Endothelial cell of umbilical vein (primary cell): Measurements from ENCODE around the gene GPATCH2. TPM values are rescaled to one million over a fixed set of nuclear protein-coding genes. Genes with fewer than 3 reads are reported as not detected.

Source experiments
- BruUV-seq: library from RNA; stranded (reverse); fragments of 400-500 nt; replicated peaks from 2 replicates; lab custom pipeline; 2021; lab: Mats Ljungman, UMichigan
- CTCF ChIA-PET: fragments of 300-600, 350-600 bp; sonication (Branson Sonifier 250); formaldehyde crosslinking; loops from one replicate; lab custom pipeline; 2021; ENCODE audit warnings: antibody characterized with exemption, inconsistent platforms; lab: Charles Lee
- POLR2A ChIA-PET: fragments of 300-600, 350-600 bp; sonication (Branson Sonifier 250); formaldehyde crosslinking; loops from one replicate; lab custom pipeline; 2021; ENCODE audit warnings: antibody characterized with exemption, inconsistent platforms; lab: Charles Lee
- DNase-seq: peaks from one replicate; pipeline ENCODE4 v3.0.0-alpha.2; 2011; ENCODE audit warnings: low read depth, low spot score
- FAIRE-seq: peaks from 2 replicates; lab custom pipeline; 2011; peaks lifted over from hg19 to GRCh38; lab: Jason Lieb, UNC
- H2AFZ ChIP-seq: 2 replicates; pipeline ENCODE4 v1.6.0; 2012; ENCODE audit warnings: low read depth, low read length, control low read depth, inconsistent platforms
- H3K27ac ChIP-seq: 2 replicates; pipeline ENCODE4 v1.5.1; 2011; ENCODE audit warnings: low read depth, mild to moderate bottlenecking, control low read depth, low read length, moderate library complexity; ENCODE audit not compliant: insufficient read depth
- H3K27me3 ChIP-seq, 2 experiments: 2 replicates each; pipeline versions ENCODE4 v1.6.0 to v1.6.1; 2011; ENCODE audit warnings: low read length in 2 of 2, mixed read lengths in 1 of 2; ENCODE audit not compliant: control insufficient read depth in 2 of 2, insufficient read depth in 2 of 2
- H3K36me3 ChIP-seq, 2 experiments: 2 replicates in 1 of 2; 3 replicates in 1 of 2; pipeline ENCODE4 v1.5.1; 2011; ENCODE audit warnings: low read length in 2 of 2, mild to moderate bottlenecking in 1 of 2, moderate library complexity in 1 of 2; ENCODE audit not compliant: control insufficient read depth in 2 of 2, insufficient read depth in 2 of 2; ENCODE audit errors: extremely low read depth in 1 of 2
- H3K4me1 ChIP-seq: 3 replicates; pipeline ENCODE4 v1.5.1; 2011; ENCODE audit warnings: mild to moderate bottlenecking, low read length; ENCODE audit not compliant: control insufficient read depth, insufficient read depth; ENCODE audit errors: extremely low read depth
- H3K4me2 ChIP-seq: 2 replicates; pipeline ENCODE4 v1.6.1; 2011; ENCODE audit warnings: low read length, control low read depth, mixed read lengths; ENCODE audit not compliant: insufficient read depth
- H3K4me3 ChIP-seq, 3 experiments: fragments of 200-600 bp in 1 of 3; sonication (generic), shearing (Covaris generic) in 1 of 3; replicated peaks in 1 of 3; 2 replicates each; pipeline ENCODE4 v1.5.1; 2011 to 2016; ENCODE audit warnings: control low read depth in 3 of 3, low read length in 3 of 3, mild to moderate bottlenecking in 2 of 3, inconsistent platforms in 1 of 3, low read depth in 1 of 3, moderate library complexity in 1 of 3; ENCODE audit not compliant: insufficient read depth in 1 of 3
- H3K79me2 ChIP-seq: 2 replicates; pipeline ENCODE4 v1.6.0; 2012; ENCODE audit warnings: low read length, inconsistent platforms; ENCODE audit not compliant: control insufficient read depth, insufficient read depth
- H3K9ac ChIP-seq: replicated peaks from 2 replicates; pipeline ENCODE3; 2011; ENCODE audit warnings: low read length, control low read depth; ENCODE audit not compliant: insufficient read depth; ENCODE audit errors: extremely low read depth
- H3K9me1 ChIP-seq: replicated peaks from 3 replicates; pipeline ENCODE4 v1.6.0; 2011; ENCODE audit warnings: mild to moderate bottlenecking, low read length; ENCODE audit not compliant: control insufficient read depth, insufficient read depth; ENCODE audit errors: extremely low read depth
- H3K9me3 ChIP-seq: replicated peaks from 2 replicates; pipeline ENCODE4 v1.5.1; 2012; ENCODE audit warnings: low read length, inconsistent platforms; ENCODE audit not compliant: control insufficient read depth, insufficient read depth
- H4K20me1 ChIP-seq: replicated peaks from 2 replicates; pipeline ENCODE3; 2011; ENCODE audit warnings: mild to moderate bottlenecking, low read length; ENCODE audit not compliant: control insufficient read depth, insufficient read depth; ENCODE audit errors: extremely low read depth
- EZH2 ChIP-seq: IDR thresholded peaks from 2 replicates; pipeline ENCODE4 v1.6.1; 2012; ENCODE audit warnings: borderline replicate concordance, low read depth, mild to moderate bottlenecking, moderate library complexity, low read length, inconsistent platforms; ENCODE audit not compliant: severe bottlenecking
- FOS ChIP-seq: IDR thresholded peaks from 2 replicates; pipeline ENCODE4 v1.6.1; 2011; ENCODE audit warnings: mild to moderate bottlenecking, low read length, moderate library complexity, borderline replicate concordance; ENCODE audit not compliant: insufficient read depth
- GATA2 ChIP-seq: IDR thresholded peaks from 2 replicates; pipeline ENCODE4 v1.7.0; 2011; ENCODE audit warnings: low read depth, mild to moderate bottlenecking, moderate library complexity, mixed read lengths, low read length; ENCODE audit not compliant: insufficient read length, insufficient read depth
- JUN ChIP-seq: IDR thresholded peaks from 2 replicates; pipeline ENCODE4 v1.6.1; 2011; ENCODE audit warnings: borderline replicate concordance, low read depth; ENCODE audit not compliant: insufficient read length, insufficient read depth
- MAX ChIP-seq: IDR thresholded peaks from 2 replicates; pipeline ENCODE4 v1.6.1; 2011; ENCODE audit not compliant: insufficient read depth, insufficient read length
- MYC ChIP-seq: IDR thresholded peaks from one replicate; pipeline ENCODE4 v1.6.1; 2011; ENCODE audit warnings: mild to moderate bottlenecking, low read depth, low read length
- POLR2A ChIP-seq: IDR thresholded peaks from 2 replicates; pipeline ENCODE4 v1.6.1; 2012; ENCODE audit warnings: low read depth, mild to moderate bottlenecking, control low read depth, low read length
- POLR2AphosphoS5 ChIP-seq: IDR thresholded peaks from 2 replicates; pipeline ENCODE4 v1.6.1; 2012; ENCODE audit warnings: low read depth, mild to moderate bottlenecking, control low read depth, low read length, moderate library complexity; ENCODE audit not compliant: insufficient read depth
- dilution Hi-C: fragments of 300-500 bp; cut with MboI; formaldehyde crosslinking; loops from one replicate; pipeline ENCODE4 v1.15.0; 2019; ENCODE audit warnings: low sequenced_read_pairs; ENCODE audit not compliant: extremely low pct_ligation_motif_present
- intact Hi-C: fragments of 100-400 bp; cut with micrococcal nuclease; formaldehyde crosslinking; loops from one replicate; pipeline ENCODE4 v1.10.0; 2022
- polyA plus RNA-seq, 4 experiments: library from polyadenylated mRNA; depleted of rRNA in 3 of 4; stranded (reverse) in 3 of 4; unstranded in 1 of 4; fragments of >200 nt; gene quantifications; 2 replicates each; pipeline versions ENCODE4 v1.2.1 to v1.2.3, GENCODE V29; 2011 to 2012; ENCODE audit warnings: missing spikeins in 1 of 4
- total RNA-seq: library from RNA; stranded (reverse); gene quantifications from 2 replicates; pipeline ENCODE4 v1.2.3, GENCODE V29; 2021
- TF ChIP-seq, protein P1 (sequence below), 2 donors: IDR thresholded peaks; 1 replicate in 1 of 2; 2 replicates in 1 of 2; pipeline ENCODE4 v1.5.1; 2011; ENCODE audit warnings: low read length in 2 of 2, mild to moderate bottlenecking in 2 of 2, moderate library complexity in 2 of 2, control low read depth in 1 of 2, inconsistent platforms in 1 of 2, low read depth in 1 of 2; ENCODE audit not compliant: insufficient read depth in 1 of 2; ENCODE audit errors: extremely low read depth in 1 of 2

GPATCH2 gene
- total and polyA plus RNA-seq, 2 donors (not counting 3 experiments of a cell fraction or from before 2014, with no cell fraction given), result 3.3 to 15.6 TPM

- POLR2A ChIA-PET, result no interaction called here
- no peak for TF ChIP-seq FOS
- no peak for TF ChIP-seq MYC
- TF ChIP-seq POLR2A, result no peak
- TF ChIP-seq MAX, result no peak
- TF ChIP-seq EZH2, result no peak
- TF ChIP-seq POLR2AphosphoS5, result no peak
- TF ChIP-seq GATA2, result no peak
- TF ChIP-seq, protein P1, sequence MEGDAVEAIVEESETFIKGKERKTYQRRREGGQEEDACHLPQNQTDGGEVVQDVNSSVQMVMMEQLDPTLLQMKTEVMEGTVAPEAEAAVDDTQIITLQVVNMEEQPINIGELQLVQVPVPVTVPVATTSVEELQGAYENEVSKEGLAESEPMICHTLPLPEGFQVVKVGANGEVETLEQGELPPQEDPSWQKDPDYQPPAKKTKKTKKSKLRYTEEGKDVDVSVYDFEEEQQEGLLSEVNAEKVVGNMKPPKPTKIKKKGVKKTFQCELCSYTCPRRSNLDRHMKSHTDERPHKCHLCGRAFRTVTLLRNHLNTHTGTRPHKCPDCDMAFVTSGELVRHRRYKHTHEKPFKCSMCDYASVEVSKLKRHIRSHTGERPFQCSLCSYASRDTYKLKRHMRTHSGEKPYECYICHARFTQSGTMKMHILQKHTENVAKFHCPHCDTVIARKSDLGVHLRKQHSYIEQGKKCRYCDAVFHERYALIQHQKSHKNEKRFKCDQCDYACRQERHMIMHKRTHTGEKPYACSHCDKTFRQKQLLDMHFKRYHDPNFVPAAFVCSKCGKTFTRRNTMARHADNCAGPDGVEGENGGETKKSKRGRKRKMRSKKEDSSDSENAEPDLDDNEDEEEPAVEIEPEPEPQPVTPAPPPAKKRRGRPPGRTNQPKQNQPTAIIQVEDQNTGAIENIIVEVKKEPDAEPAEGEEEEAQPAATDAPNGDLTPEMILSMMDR (IDR thresholded peaks at IDR 0.05; ENCODE audit: extremely low read depth in 1 of 2, insufficient read depth in 1 of 2, low read depth in 1 of 2, low read length in 2 of 2), result no peak
- TF ChIP-seq JUN, result no peak
- dilution Hi-C loops, result no loop called here
Observed at GRCh38 chr1:217437376-217437775, 193.5 kb downstream of the GPATCH2 start.

More at GRCh38 chr1:217437376-217437775, 193.5 kb downstream of the GPATCH2 start:
- no peak overlapping the region for H3K4me3 ChIP-seq
- H3K36me3 ChIP-seq, result no peaks in the 10 kb centered on the region
- H3K9me3 ChIP-seq, result no peaks in the 10 kb centered on the region
- H2AFZ ChIP-seq, result no peak overlapping the region
- H3K27me3 ChIP-seq, result no peaks in the 10 kb centered on the region
- no peak overlapping the region for H3K27ac ChIP-seq
- intact Hi-C loops, result loop anchor here (10.0 kb wide), 1 partner anchor 307 kb away; no protein-coding TSS in a partner anchor
- CTCF ChIA-PET, result no interaction called here
- no TSS peak for BruUV-seq
- no peak overlapping the region for H3K9ac ChIP-seq
- no peak overlapping the region for H3K4me2 ChIP-seq
- H3K4me1 ChIP-seq, result no peaks in the 10 kb centered on the region
- no peaks in the 10 kb centered on the region for H4K20me1 ChIP-seq
- DNase-seq, result no peak
- no peaks in the 10 kb centered on the region for H3K79me2 ChIP-seq
- no peaks in the 10 kb centered on the region for H3K9me1 ChIP-seq
- no peak for FAIRE-seq
